ENCODE data around the gene OPCML.

The OPCML gene

DNA sequence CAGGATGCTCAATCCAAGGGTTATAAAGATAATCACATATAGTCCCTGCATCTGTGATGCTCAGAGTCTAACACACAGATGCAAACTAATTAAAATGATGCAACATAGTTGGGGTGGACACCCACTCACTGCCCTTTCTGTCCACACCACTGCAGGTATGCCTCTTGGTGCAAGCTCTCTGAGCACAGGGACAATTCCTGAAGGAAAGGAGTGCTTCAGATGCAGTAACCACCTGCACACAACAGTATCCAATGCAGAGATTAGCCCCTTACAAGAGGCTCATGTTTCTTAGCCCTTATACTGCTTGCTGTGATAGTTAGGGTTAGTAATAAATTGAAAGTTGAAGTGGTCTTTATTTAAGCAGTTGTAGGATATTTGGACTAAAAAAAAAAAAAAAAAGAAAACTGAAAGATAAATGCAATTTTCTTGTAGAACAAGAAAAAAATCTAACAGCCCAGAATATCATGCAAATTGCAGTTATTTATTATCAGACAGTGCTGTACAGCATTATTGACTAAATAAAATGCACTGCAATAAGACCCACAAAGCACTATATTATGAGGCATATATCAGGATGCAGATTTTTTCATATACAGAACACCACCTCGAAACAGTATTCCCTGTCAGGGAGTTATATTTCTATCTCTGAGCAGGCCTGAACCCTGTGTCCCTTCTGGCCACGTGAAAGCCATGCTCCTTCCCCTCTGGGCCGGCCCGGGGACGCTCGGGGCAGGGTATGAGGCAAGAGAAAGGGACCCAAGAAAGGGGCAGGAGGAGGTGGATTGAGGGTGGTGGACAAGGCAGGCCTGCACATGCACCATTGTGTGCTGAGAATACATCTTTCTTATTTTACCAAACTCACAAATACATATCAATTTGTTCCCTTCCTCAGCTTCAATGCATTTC is 260.2 kb downstream of the OPCML start:
- no peak for DNase-seq

DNA sequence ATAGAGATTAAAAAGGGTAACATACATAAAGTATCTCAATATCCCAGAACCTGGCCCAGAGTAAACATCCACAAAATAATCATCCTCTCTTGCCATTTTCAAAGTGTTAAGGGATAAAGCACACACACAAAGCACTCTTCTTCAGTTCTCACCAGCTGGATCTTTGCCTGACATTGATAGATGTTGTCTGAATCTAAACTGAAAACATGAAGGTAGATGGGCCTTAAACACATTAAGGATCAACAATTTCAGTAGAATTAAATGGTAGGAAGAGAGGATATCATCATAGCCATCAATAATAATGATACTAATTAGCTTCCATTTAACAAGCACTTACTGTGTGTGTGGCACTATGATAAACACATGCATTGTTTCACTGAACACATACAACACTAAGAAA is 261.1 kb downstream of the OPCML start:
- DNase-seq, result no peak

DNA sequence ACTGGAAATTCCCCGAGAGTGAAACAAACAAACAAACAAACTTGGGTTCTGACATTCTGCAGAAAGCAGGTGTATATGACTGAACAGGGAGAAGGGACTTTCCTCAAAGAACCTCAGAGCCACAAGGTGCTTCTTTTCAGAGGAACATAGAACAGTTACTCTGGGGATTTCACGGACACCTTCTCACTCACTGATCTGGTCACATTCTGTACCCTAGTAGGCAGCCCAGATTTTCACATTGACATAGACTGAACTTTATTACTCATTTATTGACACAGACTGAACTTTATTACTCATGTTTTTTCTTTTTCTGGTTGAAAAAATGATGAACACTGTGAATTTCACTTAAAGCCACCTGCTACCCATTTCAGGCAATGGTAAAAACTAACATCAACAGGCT is 263.0 kb downstream of the OPCML start:
- DNase-seq, result no peak

DNA sequence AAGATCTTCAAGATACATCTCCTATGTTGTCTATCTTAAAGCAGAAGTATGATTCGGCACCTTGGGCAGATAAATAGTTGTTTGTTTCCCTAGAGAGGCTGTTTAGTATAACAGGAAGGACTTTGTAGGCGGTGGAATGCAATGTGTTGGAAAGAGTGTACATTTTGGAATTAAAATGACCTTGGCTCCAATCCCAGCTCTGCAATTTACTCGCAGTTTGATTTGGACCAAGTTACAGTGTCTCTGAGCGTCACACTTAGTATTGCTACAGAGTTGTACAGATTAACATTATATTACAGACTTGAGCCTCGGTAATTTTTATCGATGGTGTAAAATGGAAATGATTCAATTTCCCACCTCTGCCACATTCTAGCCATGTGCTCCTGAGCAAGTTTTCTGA is 265.3 kb downstream of the OPCML start:
- no peak for DNase-seq

DNA sequence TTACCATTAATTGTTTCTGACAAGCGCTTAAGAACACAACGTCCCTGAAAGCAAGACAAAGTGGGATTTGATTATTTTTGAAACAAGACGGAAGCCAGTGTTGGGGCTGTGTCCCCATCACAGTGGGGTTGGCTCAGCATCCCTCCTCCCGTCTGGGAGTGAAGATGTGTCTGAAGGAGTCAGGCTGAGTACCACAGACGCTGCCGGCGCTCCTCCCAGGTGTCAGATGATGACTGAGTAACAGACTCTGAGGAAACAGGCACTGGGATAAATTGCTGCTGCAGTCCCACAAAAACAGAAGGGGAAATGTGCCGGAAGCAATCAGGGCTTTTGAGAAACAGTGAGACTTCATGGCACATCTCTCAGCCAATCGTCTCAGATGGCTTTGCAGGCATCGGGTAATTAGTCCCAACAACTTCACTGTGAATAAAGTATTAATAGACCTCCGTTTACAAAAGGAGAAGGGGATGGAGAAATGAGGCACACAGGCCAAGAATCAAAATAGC is 266.7 kb downstream of the OPCML start:
- no peak for DNase-seq

DNA sequence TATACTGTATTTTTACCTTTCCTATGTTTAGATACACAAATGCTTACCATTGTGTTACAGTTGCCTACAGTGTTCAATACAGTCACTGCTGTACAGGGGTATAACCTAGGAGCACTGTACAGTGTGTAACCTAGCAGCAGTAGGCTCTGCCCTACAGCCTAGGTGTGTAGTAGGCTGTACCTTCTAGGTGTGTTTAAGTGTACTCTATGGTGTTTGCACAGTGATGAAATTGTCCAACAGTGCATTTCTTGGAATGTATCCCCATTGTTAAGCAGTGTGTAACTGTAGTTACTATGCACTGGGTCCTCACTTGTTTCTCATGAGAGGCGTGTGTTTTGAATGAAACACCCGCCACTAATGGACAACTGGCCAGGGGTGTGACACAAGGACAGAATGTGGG is 269.0 kb downstream of the OPCML start:
- DNase-seq, result no peak

DNA sequence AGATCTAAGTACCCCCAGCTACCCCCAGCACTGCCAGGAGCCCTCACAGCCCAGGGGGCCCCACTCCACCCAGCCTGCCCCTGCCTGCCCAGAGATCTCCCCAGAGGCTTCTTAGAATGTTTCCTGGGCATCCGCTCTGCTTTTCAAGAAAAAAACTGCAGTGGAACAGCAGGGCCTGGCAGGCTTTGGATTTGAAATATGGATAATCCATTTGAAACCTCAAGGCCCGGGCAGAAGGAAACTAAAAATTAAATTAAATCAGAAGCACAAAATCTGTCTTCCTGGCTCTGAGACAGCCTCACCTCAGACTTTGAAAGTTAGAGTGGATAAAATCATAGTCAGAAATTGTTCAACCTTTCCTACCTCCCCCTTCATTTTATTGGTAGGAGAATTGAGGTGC is 273.6 kb downstream of the OPCML start:
- no peak for DNase-seq

DNA sequence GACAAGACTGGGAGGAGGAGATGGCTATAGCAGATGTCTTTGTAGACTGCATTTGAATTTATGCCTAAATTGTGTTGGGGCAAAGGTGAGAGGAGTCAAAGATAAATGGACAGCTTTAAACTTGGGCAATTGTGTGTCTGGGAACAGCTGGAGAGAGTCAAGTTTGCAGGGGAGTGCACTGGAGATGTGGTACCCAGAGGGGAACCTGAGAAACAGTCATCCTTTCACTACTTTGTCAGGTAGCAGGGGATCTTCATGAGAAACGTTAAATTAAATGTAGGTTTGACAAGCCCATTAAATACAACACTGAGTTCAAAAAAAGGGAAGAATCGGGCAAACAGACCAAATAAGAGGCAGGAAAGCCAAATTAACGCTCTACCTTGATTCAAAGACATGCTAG is 277.7 kb downstream of the OPCML start:
- no peak for DNase-seq

DNA sequence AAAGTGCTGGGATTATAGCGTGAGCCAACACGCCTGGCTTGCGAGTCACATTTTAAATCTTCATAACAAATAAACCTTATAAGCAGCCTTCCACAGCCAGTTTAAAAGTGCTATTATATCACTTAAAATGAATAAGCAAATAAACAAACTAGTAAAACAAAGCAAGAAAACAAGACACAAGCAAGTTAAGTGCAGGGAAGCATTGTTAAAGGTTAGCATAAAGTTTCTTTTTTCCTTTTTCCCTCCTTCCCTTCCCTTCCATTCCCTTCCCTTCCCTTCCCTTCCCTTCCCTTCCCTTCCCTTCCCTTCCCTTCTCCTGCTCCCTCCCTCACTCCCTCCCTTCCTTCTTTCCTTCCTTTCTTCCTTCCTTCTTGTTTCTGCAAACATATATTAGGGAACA is 278.7 kb downstream of the OPCML start:
- DNase-seq, result no peak

DNA sequence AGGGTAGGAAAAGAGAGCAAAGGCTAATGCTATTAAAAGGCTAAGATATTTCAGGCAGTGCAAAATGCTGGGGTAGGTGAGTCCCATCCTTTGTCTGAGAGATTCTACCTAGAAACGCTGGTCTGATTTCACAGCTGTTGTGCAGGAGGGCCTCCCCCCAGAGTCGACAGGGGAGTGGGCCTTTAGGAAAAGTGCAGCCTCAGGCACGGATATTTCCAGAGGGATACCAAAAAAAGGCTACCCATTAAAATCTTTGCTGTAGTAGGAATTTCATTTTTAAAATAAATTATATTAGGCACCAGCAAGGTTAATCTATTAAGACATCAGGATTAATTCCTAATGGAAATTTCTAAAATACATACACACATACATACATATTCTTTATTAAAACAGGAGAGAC is 280.5 kb downstream of the OPCML start:
- no peak for DNase-seq

DNA sequence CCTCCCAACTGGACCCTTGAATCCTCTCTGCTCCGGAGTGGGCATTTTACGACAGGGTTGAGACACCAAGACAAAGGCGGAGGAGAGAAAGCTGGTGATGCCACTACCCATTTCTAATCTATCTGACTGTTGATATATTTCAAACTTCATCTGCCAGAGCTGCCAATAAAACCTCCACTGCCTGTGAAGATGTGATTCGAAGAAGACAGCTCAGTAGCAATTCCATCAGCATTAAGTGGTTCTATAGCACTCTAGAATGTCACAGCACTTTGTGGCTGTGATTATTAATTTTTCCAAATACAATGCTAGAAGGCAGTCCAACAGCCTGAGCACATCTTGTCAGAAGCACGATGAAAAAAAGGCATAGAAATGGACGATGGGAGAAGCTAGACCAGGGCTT is 282.8 kb downstream of the OPCML start:
- DNase-seq, result no peak

DNA sequence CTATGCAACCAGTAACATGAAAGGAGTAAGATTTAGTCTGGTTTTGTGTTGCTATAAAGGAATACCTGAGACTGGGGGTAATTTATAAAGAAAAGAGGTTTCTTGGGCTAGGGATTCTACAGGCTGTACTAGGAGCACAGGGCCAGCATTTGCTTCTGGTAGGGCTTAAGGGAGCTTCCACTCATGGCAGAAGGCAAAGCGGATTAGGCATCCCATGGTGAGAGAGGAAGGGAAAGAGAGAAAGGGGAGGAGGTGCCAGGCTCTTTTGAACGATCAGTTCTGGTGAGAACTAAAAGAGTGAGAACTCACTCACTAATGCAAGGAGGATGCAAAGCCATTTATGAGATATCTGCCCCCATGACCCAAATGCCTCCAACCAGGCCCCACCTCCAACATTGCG is 283.2 kb downstream of the OPCML start:
- DNase-seq, result no peak

DNA sequence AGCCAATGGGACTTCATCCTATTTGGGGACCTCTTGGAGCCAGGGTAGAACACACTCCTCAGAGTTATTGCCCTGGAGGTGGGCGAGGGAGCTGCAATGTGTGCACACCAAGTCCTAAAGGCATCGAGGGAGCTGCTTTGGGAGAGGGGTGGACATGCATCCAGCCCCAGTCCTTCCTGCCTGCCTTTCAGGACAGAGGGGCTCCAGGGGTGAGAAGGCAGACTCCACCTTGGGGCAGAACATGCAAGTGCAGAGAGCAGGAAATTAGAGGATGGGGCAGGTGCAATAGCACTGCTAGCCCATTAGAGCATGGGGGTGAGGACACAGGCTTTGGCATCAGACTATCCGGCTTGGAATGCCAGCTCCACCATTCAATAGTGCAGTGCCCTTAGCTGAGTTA is 288.5 kb downstream of the OPCML start:
- no peak for DNase-seq

DNA sequence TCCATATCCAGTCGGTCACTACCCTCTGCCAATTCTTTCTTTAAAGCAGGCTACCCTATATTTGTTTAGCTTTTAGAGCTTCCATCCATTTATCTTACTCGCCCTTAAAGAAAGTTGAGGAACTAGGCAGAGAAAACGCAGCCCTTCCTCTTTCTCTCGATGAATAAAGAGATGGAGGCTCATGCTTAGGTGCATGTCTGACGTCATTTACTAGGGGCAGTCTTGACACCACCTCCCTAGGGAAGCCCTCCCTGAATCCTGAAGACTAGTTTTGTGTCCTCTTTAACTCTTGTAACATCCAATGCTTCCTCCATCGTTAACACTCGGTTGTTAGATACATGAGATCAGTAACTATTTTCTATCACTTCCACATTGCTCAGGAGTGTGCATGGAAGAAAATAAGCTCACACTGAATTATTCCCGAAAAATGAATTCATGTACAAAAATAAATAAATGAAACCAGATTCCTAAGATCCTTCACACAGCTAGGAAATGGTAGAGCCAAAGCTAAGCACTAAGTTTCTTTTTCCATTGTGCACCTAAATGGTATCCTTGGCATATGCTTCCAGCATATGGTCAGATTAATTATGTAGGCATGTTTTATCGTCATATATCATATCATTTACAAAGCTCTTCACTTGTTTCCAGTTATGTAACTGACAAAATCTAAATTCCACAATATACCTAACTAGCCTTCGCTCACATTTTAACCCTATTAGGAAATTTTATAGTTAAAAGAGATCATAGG is 291.2 kb downstream of the OPCML start:
- no peak for DNase-seq

DNA sequence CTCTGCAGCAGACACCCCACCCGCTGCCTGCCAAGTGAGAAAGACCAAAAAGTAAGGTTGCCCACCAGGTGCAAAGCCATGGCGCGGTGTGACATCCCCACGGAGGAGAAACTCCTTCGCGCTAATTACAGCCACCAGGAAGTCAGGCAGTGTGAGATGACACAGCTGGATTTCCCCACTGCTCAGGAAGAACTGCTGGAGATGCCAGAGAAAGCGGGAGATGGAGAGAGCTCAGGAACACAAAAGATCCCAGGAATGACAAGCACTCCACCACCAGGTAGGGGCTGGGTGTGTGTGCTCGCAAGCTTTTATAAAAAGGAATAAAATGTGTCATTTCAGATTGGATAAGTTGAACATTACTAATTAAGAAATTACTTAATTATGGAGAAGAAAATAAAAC is 292.7 kb downstream of the OPCML start:
- DNase-seq, result no peak

DNA sequence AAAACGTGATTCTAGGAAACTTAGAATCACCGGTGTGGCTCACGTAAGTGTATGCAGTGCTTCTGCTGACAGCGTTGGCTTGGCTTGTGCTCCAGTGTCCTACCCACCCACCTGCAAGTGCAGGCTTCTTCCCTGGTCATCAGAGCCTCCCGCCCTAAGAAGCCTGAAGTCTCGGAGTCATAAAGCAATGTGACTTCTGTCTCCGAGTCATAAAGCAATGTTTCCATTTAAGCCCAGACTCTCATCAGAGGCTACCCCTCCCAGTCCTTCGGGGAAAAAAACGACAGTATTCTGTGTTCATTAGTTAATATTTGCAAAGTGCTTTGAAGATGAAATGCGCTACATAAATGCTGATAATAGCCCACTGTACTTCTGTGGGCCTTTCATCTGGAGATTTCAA is 293.8 kb downstream of the OPCML start:
- DNase-seq, result no peak

DNA sequence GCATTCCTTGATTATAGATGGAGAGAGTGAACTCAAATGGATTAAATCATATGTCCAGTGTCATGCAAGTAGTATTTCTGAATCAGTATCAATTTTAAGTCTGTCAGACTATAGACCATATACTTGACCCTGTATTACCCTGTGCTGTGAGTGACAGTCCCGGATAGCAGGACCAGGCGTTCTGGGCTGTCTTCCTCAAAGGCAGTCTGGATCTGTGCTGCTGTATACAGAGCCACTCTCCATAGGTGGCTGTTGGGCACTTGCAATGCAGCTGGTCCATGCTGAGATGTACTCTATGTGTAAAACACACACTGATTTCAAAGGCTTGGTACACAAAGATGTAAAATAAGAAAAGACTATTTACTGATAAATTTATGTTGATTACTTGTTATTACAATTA is 294.3 kb downstream of the OPCML start:
- DNase-seq, result no peak

DNA sequence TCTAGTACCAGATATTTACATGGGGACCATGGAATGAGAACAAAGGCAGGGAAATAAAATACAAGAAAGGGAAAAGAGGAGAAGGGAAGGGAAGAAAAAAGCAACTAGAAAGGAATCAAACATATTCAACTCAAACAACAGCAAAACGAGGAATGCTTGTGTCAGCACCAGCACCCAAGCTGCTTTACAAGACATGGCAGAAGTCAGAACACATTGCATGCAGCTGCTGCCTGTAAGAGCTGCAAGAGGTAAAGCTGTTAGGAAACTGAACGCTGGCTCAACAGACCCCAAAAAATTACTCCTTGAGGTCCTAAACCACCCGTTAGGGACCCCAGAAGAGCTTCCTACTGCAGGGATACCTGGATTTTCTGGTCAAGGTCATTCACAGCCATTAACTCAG is 296.9 kb downstream of the OPCML start:
- DNase-seq, result no peak

DNA sequence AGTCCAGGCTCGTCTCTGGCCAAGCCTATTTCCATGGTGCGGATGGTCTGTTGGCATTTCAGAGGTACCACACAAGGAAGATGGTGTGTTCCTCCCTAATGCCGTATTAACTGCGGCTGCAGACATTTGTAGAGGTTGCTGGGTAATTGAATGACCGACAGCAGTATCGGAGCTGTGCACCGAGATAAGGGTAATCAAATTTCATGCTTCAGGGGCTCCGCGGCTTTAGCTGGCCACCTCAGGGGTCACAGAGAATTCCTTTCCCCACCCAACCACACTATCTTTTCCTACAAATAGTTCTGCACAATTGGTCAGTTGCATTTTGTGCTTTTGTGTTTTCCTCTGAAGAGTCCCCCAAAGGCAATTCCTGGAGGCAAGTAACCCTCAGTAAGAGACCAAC is 297.4 kb downstream of the OPCML start:
- DNase-seq, result no peak

DNA sequence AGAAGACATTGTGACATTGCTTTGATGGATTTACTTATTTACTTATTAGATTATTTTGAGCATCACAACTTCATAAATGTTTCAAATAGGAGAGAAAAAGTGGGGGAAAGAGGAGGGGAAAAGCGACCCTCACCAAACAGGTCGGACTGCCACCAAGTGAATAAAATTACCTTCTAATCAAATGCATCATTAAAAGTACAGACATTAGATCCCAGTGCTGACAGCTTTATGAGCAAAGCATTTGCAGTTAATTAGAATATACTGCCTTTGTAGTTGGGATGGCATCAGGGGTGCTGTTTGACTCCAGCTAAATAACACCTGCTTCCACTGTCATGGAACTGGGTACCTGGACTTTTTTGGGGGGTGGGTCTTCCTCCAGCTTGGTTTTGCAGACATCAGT is 299.6 kb downstream of the OPCML start:
- DNase-seq, result no peak

DNA sequence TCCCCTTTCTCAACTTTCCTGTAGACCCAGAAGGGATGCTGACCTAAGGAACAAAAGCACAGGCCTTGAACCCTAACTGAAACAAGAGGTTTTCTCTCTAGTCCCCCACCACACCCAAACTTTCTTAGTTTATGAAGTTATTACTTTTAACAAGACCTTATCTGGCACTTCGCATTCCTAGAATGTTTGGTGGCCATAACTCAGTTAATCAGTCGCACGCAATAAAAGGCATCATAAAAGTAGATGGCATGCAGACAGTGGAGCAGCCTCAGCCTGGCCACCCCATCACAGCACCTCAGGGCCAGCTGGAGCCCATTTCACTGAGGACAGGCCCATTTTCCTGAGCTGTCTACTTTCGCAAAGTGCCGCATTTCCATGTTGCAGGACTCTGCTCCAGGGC is 301.9 kb downstream of the OPCML start:
- no peak for DNase-seq

DNA sequence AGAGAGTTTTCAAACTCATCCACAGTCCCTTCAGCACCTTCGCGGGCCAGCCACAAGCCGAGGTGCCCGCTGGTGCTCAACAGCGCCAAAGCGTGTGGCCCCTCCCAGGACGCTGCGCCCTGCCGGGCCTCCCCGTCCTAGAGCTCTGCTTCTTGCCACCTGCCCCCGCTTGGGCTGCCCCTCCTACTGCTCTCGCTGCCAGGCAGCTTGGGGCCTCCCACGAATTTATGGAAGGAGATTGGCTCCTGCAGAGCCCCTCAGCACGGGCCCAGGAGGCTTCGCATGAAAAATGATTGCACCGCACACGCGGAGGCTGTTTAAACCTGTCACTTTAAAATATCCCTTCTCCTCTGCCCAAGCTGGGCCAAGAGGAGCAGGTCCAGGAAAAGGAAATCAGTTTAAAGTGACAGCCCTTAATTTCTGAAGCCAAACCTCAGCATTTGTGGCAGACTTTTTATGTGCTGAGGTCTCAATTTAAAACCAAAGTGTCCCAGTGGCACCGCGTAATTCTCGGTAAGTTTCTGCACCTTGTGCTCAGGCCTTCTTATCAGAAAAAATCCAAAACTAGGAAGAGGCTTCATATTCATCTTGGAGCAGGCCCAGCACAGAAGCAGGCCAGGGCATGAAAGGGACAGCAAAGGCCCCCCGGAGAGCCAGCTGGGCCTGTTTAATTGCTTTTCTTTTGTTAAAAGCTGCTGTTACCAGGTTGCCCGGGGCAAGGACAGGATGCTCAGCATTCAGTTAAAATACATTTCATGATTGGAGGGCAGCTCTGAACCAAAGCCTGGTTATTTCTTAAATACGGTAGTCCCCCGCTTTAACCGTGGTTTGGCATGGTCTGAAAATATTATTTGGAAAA is 303.6 kb downstream of the OPCML start:
- DNase-seq, result no peak

DNA sequence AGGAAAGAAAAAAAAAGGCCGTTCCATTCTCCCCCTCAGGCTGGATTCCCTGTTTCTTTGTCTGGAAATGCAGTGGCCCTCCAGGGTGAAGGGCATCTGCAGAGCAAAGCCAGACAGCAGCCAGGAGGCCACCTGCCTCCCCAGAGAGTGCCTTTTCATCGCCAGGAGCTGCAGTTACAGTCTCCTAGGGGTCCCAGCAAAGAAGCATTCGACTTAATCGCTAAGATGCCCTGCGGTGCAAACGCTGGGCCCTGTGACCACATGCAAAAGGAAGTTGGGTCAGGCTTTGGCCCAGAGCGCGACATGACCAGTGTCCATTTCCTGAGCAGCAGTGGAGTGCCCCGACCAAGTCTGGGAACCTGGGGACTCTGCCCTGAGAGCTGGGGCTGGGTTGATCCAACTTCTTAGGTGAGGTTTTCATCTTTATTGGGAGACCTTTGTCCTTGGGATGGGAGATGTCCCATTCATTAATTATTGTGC is 304.6 kb downstream of the OPCML start:
- DNase-seq, result no peak

Measured in CD4-positive, alpha-beta T cell treated with Interleukin-4 for 1 hour (primary cell).